GM21515 (cell line): Measurements from ENCODE around the gene SLC22A1.
"Not testable (repeated sequence)": the region's sequence is repeated elsewhere in the genome, so short reads cannot be mapped to it uniquely, and the experiment has no call there.

Experiments used
- ATAC-seq: cut with Tn5 transposase; IDR thresholded peaks from one replicate; pipeline ENCODE4 v1.9.1; 2021; ENCODE audit not compliant: unreplicated experiment

The SLC22A1 gene

GRCh38 chr6:160121981-160122380 lies 366 bp downstream of the SLC22A1 start:
- ATAC-seq = no peak

- no peak for ATAC-seq
These were observed 1.1 kb downstream of the SLC22A1 start for GRCh38 chr6:160122744-160123143.

- ATAC-seq = no peak
These were observed 2.4 kb downstream of the SLC22A1 start for GRCh38 chr6:160124007-160124406.

GRCh38 chr6:160124605-160125004 lies 3.0 kb downstream of the SLC22A1 start:
- ATAC-seq = no peak

GRCh38 chr6:160125105-160125504 lies 3.5 kb downstream of the SLC22A1 start:
- ATAC-seq = not testable (repeated sequence)

- ATAC-seq = no peak
These were observed 5.9 kb downstream of the SLC22A1 start for GRCh38 chr6:160127270-160128124.

GRCh38 chr6:160128125-160128683 lies 6.6 kb downstream of the SLC22A1 start:
- no peak for ATAC-seq

- ATAC-seq = no peak
These were observed 7.4 kb downstream of the SLC22A1 start for GRCh38 chr6:160128879-160129516.

GRCh38 chr6:160129881-160130615 lies 8.4 kb downstream of the SLC22A1 start:
- no peak for ATAC-seq

- ATAC-seq = no peak
These were observed 9.3 kb downstream of the SLC22A1 start for GRCh38 chr6:160130729-160131484.

- no peak for ATAC-seq
These were observed 10.2 kb downstream of the SLC22A1 start for GRCh38 chr6:160131636-160132296.

- no peak for ATAC-seq
These were observed 10.7 kb downstream of the SLC22A1 start for GRCh38 chr6:160132297-160132637.

- ATAC-seq = no peak
These were observed 11.2 kb downstream of the SLC22A1 start for GRCh38 chr6:160132776-160133338.

- no peak for ATAC-seq
These were observed 12.1 kb downstream of the SLC22A1 start for GRCh38 chr6:160133441-160134336.

- ATAC-seq = not testable (repeated sequence)
These were observed 12.7 kb downstream of the SLC22A1 start for GRCh38 chr6:160134337-160134751.

- no peak for ATAC-seq
These were observed 13.3 kb downstream of the SLC22A1 start for GRCh38 chr6:160134779-160135547.

- no peak for ATAC-seq
These were observed 14.5 kb downstream of the SLC22A1 start for GRCh38 chr6:160135907-160136655.
